Measurements from ENCODE around the gene ASB8.

Gene ASB8

GRCh38 chr12:48151103-48151771 is 6.1 kb downstream of the ASB8 start:
- Histone ChIP-seq H3K27me3 (ENCODE audit: control insufficient read depth in 5 of 5, insufficient read depth in 4 of 5, low read length in 5 of 5) (no peaks in the 10 kb centered on the region), H3K4me1 (ENCODE audit: control insufficient read depth in 5 of 5, insufficient read depth in 5 of 5, low read length in 5 of 5) (peaks cover 0 to 8% (median 2%) of the 10 kb centered on the region in 5 donors), H3K27ac (ENCODE audit: low read depth, low read length) (no peak overlapping the region), H3K4me3 (ENCODE audit: low read depth in 1 of 5, low read length in 5 of 5) (no peak overlapping the region), H3K36me3 (ENCODE audit: control insufficient read depth in 5 of 5, insufficient read depth in 5 of 5, low read length in 5 of 5) (peaks cover 42 to 69% (median 56%) of the 10 kb centered on the region in 5 donors), H3K9me3 (ENCODE audit: control insufficient read depth in 5 of 5, low read length in 5 of 5) (no peaks in the 10 kb centered on the region), H3K9ac (ENCODE audit: low read length in 5 of 5) (peak overlapping the region in 1 of 5 donors; percentile 11)

GRCh38 chr12:48145981-48146380 is 11.3 kb downstream of the ASB8 start:
- Histone ChIP-seq H3K4me1 (ENCODE audit: control insufficient read depth in 5 of 5, insufficient read depth in 5 of 5, low read length in 5 of 5) (peaks cover 0 to 4% (median 0%) of the 10 kb centered on the region in 5 donors), H3K4me3 (ENCODE audit: low read depth in 1 of 5, low read length in 5 of 5) (no peak overlapping the region), H3K36me3 (ENCODE audit: control insufficient read depth in 5 of 5, insufficient read depth in 5 of 5, low read length in 5 of 5) (peaks cover 34 to 94% (median 77%) of the 10 kb centered on the region in 5 donors), H3K27ac (ENCODE audit: low read depth, low read length) (no peak overlapping the region), H3K9ac (ENCODE audit: low read length in 5 of 5) (no peak overlapping the region), H3K27me3 (ENCODE audit: control insufficient read depth in 5 of 5, insufficient read depth in 4 of 5, low read length in 5 of 5) (no peaks in the 10 kb centered on the region), H3K9me3 (ENCODE audit: control insufficient read depth in 5 of 5, low read length in 5 of 5) (no peaks in the 10 kb centered on the region)

- Histone ChIP-seq H3K4me3 (ENCODE audit: low read depth in 1 of 5, low read length in 5 of 5) (no peak overlapping the region), H3K9me3 (ENCODE audit: control insufficient read depth in 5 of 5, low read length in 5 of 5) (no peaks in the 10 kb centered on the region), H3K4me1 (ENCODE audit: control insufficient read depth in 5 of 5, insufficient read depth in 5 of 5, low read length in 5 of 5) (peaks cover 0 to 4% (median 0%) of the 10 kb centered on the region in 5 donors), H3K9ac (ENCODE audit: low read length in 5 of 5) (no peak overlapping the region), H3K27me3 (ENCODE audit: control insufficient read depth in 5 of 5, insufficient read depth in 4 of 5, low read length in 5 of 5) (no peaks in the 10 kb centered on the region), H3K36me3 (ENCODE audit: control insufficient read depth in 5 of 5, insufficient read depth in 5 of 5, low read length in 5 of 5) (peaks cover 20 to 94% (median 73%) of the 10 kb centered on the region in 5 donors), H3K27ac (ENCODE audit: low read depth, low read length) (no peak overlapping the region)
Measured at GRCh38 chr12:48143898-48144297, 13.4 kb downstream of the ASB8 start.

- Histone ChIP-seq H3K4me1 (ENCODE audit: control insufficient read depth in 5 of 5, insufficient read depth in 5 of 5, low read length in 5 of 5) (peaks cover 0 to 2% (median 0%) of the 10 kb centered on the region in 5 donors), H3K9ac (ENCODE audit: low read length in 5 of 5) (no peak overlapping the region), H3K4me3 (ENCODE audit: low read depth in 1 of 5, low read length in 5 of 5) (no peak overlapping the region), H3K36me3 (ENCODE audit: control insufficient read depth in 5 of 5, insufficient read depth in 5 of 5, low read length in 5 of 5) (peaks cover 19 to 92% (median 68%) of the 10 kb centered on the region in 5 donors), H3K27ac (ENCODE audit: low read depth, low read length) (no peak overlapping the region), H3K27me3 (ENCODE audit: control insufficient read depth in 5 of 5, insufficient read depth in 4 of 5, low read length in 5 of 5) (no peaks in the 10 kb centered on the region), H3K9me3 (ENCODE audit: control insufficient read depth in 5 of 5, low read length in 5 of 5) (no peaks in the 10 kb centered on the region)
Measured at GRCh38 chr12:48142818-48143674, 14.3 kb downstream of the ASB8 start.

GRCh38 chr12:48135027-48135426 is 22.3 kb downstream of the ASB8 start:
- Histone ChIP-seq H3K27me3 (ENCODE audit: control insufficient read depth in 5 of 5, insufficient read depth in 4 of 5, low read length in 5 of 5) (no peaks in the 10 kb centered on the region), H3K4me1 (ENCODE audit: control insufficient read depth in 5 of 5, insufficient read depth in 5 of 5, low read length in 5 of 5) (no peaks in the 10 kb centered on the region), H3K4me3 (ENCODE audit: low read depth in 1 of 5, low read length in 5 of 5) (no peak overlapping the region), H3K9me3 (ENCODE audit: control insufficient read depth in 5 of 5, low read length in 5 of 5) (no peaks in the 10 kb centered on the region), H3K27ac (ENCODE audit: low read depth, low read length) (no peak overlapping the region), H3K36me3 (ENCODE audit: control insufficient read depth in 5 of 5, insufficient read depth in 5 of 5, low read length in 5 of 5) (peaks cover 0 to 66% (median 53%) of the 10 kb centered on the region in 5 donors), H3K9ac (ENCODE audit: low read length in 5 of 5) (no peak overlapping the region)

GRCh38 chr12:48132826-48133225 is 24.5 kb downstream of the ASB8 start:
- Histone ChIP-seq H3K27ac (ENCODE audit: low read depth, low read length) (no peak overlapping the region), H3K9me3 (ENCODE audit: control insufficient read depth in 5 of 5, low read length in 5 of 5) (no peaks in the 10 kb centered on the region), H3K4me1 (ENCODE audit: control insufficient read depth in 5 of 5, insufficient read depth in 5 of 5, low read length in 5 of 5) (no peaks in the 10 kb centered on the region), H3K36me3 (ENCODE audit: control insufficient read depth in 5 of 5, insufficient read depth in 5 of 5, low read length in 5 of 5) (peaks cover 0 to 52% (median 45%) of the 10 kb centered on the region in 5 donors), H3K27me3 (ENCODE audit: control insufficient read depth in 5 of 5, insufficient read depth in 4 of 5, low read length in 5 of 5) (no peaks in the 10 kb centered on the region), H3K9ac (ENCODE audit: low read length in 5 of 5) (no peak overlapping the region), H3K4me3 (ENCODE audit: low read depth in 1 of 5, low read length in 5 of 5) (no peak overlapping the region)

- Histone ChIP-seq H3K4me1 (ENCODE audit: control insufficient read depth in 5 of 5, insufficient read depth in 5 of 5, low read length in 5 of 5) (no peaks in the 10 kb centered on the region), H3K36me3 (ENCODE audit: control insufficient read depth in 5 of 5, insufficient read depth in 5 of 5, low read length in 5 of 5) (peaks cover 0 to 52% (median 40%) of the 10 kb centered on the region in 5 donors), H3K4me3 (ENCODE audit: low read depth in 1 of 5, low read length in 5 of 5) (no peak overlapping the region), H3K27ac (ENCODE audit: low read depth, low read length) (no peak overlapping the region), H3K27me3 (ENCODE audit: control insufficient read depth in 5 of 5, insufficient read depth in 4 of 5, low read length in 5 of 5) (no peaks in the 10 kb centered on the region), H3K9ac (ENCODE audit: low read length in 5 of 5) (no peak overlapping the region), H3K9me3 (ENCODE audit: control insufficient read depth in 5 of 5, low read length in 5 of 5) (no peaks in the 10 kb centered on the region)
Measured at GRCh38 chr12:48131517-48131916, 25.8 kb downstream of the ASB8 start.

- Histone ChIP-seq H3K9me3 (ENCODE audit: control insufficient read depth in 5 of 5, low read length in 5 of 5) (no peaks in the 10 kb centered on the region), H3K27ac (ENCODE audit: low read depth, low read length) (no peak overlapping the region), H3K27me3 (ENCODE audit: control insufficient read depth in 5 of 5, insufficient read depth in 4 of 5, low read length in 5 of 5) (no peaks in the 10 kb centered on the region), H3K4me1 (ENCODE audit: control insufficient read depth in 5 of 5, insufficient read depth in 5 of 5, low read length in 5 of 5) (no peaks in the 10 kb centered on the region), H3K9ac (ENCODE audit: low read length in 5 of 5) (no peak overlapping the region), H3K36me3 (ENCODE audit: control insufficient read depth in 5 of 5, insufficient read depth in 5 of 5, low read length in 5 of 5) (peaks cover 0 to 44% (median 32%) of the 10 kb centered on the region in 5 donors), H3K4me3 (ENCODE audit: low read depth in 1 of 5, low read length in 5 of 5) (no peak overlapping the region)
Measured at GRCh38 chr12:48129376-48129775, 27.9 kb downstream of the ASB8 start.

- Histone ChIP-seq H3K4me1 (ENCODE audit: control insufficient read depth in 5 of 5, insufficient read depth in 5 of 5, low read length in 5 of 5) (no peaks in the 10 kb centered on the region), H3K9ac (ENCODE audit: low read length in 5 of 5) (no peak overlapping the region), H3K27ac (ENCODE audit: low read depth, low read length) (no peak overlapping the region), H3K9me3 (ENCODE audit: control insufficient read depth in 5 of 5, low read length in 5 of 5) (no peaks in the 10 kb centered on the region), H3K27me3 (ENCODE audit: control insufficient read depth in 5 of 5, insufficient read depth in 4 of 5, low read length in 5 of 5) (no peaks in the 10 kb centered on the region), H3K36me3 (ENCODE audit: control insufficient read depth in 5 of 5, insufficient read depth in 5 of 5, low read length in 5 of 5) (peaks cover 0 to 41% (median 27%) of the 10 kb centered on the region in 5 donors), H3K4me3 (ENCODE audit: low read depth in 1 of 5, low read length in 5 of 5) (no peak overlapping the region)
Measured at GRCh38 chr12:48128800-48129199, 28.5 kb downstream of the ASB8 start.
